Epithelial cell of proximal tubule (primary cell): ENCODE measurements around the gene NPEPL1. TPM values are rescaled to one million over a fixed set of nuclear protein-coding genes. Genes with fewer than 3 reads are reported as not detected.

Experiments
- DNase-seq: peaks from one replicate; pipeline ENCODE4 v3.0.0-alpha.2; 2011; ENCODE audit warnings: low read depth
- H3K4me3 ChIP-seq: 2 replicates; pipeline ENCODE4 v1.5.1; 2011; ENCODE audit warnings: low read depth, mild to moderate bottlenecking, low read length
- CTCF ChIP-seq: conservative IDR thresholded peaks from 2 replicates; pipeline ENCODE4 v1.5.1; 2012; ENCODE audit warnings: low read depth, mild to moderate bottlenecking, low read length
- total RNA-seq: library from RNA; depleted of rRNA; stranded (reverse); fragments of >200 nt; gene quantifications from 2 replicates; pipeline ENCODE4 v1.2.3, GENCODE V29; 2015

NPEPL1 gene
- total RNA-seq, 1 donor from 2014 or later, result 26.5 TPM

GRCh38 chr20:58706975-58707681 lies 14.5 kb downstream of the NPEPL1 start:
- no peak for DNase-seq
- no peak for TF ChIP-seq CTCF
- H3K4me3 ChIP-seq, result no peak overlapping the region

- no peak for DNase-seq
- H3K4me3 ChIP-seq, result no peak overlapping the region
- no peak for TF ChIP-seq CTCF
Observed at GRCh38 chr20:58707770-58708169, 15.2 kb downstream of the NPEPL1 start.

- no peak overlapping the region for H3K4me3 ChIP-seq
- DNase-seq, result no peak
- TF ChIP-seq CTCF, result no peak
Observed at GRCh38 chr20:58708246-58708931, 15.8 kb downstream of the NPEPL1 start.

GRCh38 chr20:58709013-58709702 lies 16.6 kb downstream of the NPEPL1 start:
- no peak overlapping the region for H3K4me3 ChIP-seq
- TF ChIP-seq CTCF, result no peak
- no peak for DNase-seq

- TF ChIP-seq CTCF, result no peak
- no peak overlapping the region for H3K4me3 ChIP-seq
Observed at GRCh38 chr20:58709703-58710039, 17.1 kb downstream of the NPEPL1 start.

GRCh38 chr20:58710481-58711265 lies 18.1 kb downstream of the NPEPL1 start:
- TF ChIP-seq CTCF, result no peak
- no peak overlapping the region for H3K4me3 ChIP-seq
- no peak for DNase-seq

More at GRCh38 chr20:58709703-58710039, 17.1 kb downstream of the NPEPL1 start:
- DNase-seq, result no peak
